ENCODE measurements around the gene APBB2.

- TF ChIP-seq CTCF (IDR thresholded peaks at IDR 0.05) (no peak), POLR2AphosphoS5 (IDR thresholded peaks at IDR 0.05) (no peak), POLR2A (IDR thresholded peaks at IDR 0.05) (no peak)
Observed at GRCh38 chr4:40828661-40829060, 385.7 kb downstream of the APBB2 start.

Data from prostate gland (tissue), 2 donors.